Peyer's patch (tissue), 4 donors: Measurements from ENCODE around the gene NUP214. TPM values are rescaled to one million over a fixed set of nuclear protein-coding genes. Genes with fewer than 3 reads are reported as not detected.
A peak's percentile ranks its signal among the peaks of the same experiment; 100 is the strongest.

Source experiments
- DNase-seq, 3 donors: peaks; one replicate each; pipeline ENCODE4 v3.0.0-alpha.2; 2017 to 2019
- H3K27ac ChIP-seq, 4 donors: fragments of 200-600 bp; sonication (generic); one replicate each; pipeline ENCODE4 v1.5.1; 2016 to 2019
- H3K27me3 ChIP-seq, 2 donors: fragments of 200-600 bp; sonication (generic); one replicate each; pipeline ENCODE4 v1.5.1; 2019
- H3K36me3 ChIP-seq, 3 donors: fragments of 200-600 bp; sonication (generic); one replicate each; pipeline ENCODE4 v1.5.1; 2016 to 2019
- H3K4me1 ChIP-seq, 4 donors: fragments of 200-600 bp; sonication (generic); one replicate each; pipeline ENCODE4 v1.5.1; 2016 to 2019
- H3K4me3 ChIP-seq, 4 donors: fragments of 200-600 bp; sonication (generic); 1 replicate in 3 of 4; 2 replicates in 1 of 4; pipeline ENCODE4 v1.5.1; 2016 to 2019; ENCODE audit warnings: mild to moderate bottlenecking in 1 of 4
- H3K9me3 ChIP-seq, 4 donors: fragments of 200-600 bp; sonication (generic); one replicate each; pipeline ENCODE4 v1.5.1; 2016 to 2019; ENCODE audit warnings: mild to moderate bottlenecking in 1 of 4
- CTCF ChIP-seq, 6 experiments: fragments of 450-650 bp in 4 of 6; fragments of 200-600 bp in 2 of 6; sonication (generic) in 1 of 6; IDR thresholded peaks; one replicate each; pipeline ENCODE4 v1.5.1; 2017 to 2019; ENCODE audit warnings: antibody characterized with exemption in 6 of 6, mild to moderate bottlenecking in 3 of 6, moderate library complexity in 1 of 6
- POLR2A ChIP-seq, 2 donors: fragments of 450-650 bp; IDR thresholded peaks; one replicate each; pipeline ENCODE4 v1.5.1; 2017; ENCODE audit warnings: antibody characterized with exemption in 2 of 2, mild to moderate bottlenecking in 2 of 2, moderate library complexity in 2 of 2
- total RNA-seq, 4 donors: library from RNA; depleted of rRNA; stranded (reverse); fragments of >200 nt; gene quantifications; one replicate each; pipeline ENCODE4 v1.1.0, GENCODE V29; 2016

Gene NUP214
- total RNA-seq, 4 donors from 2014 or later = 48.2 to 159 (median 88.2) TPM

GRCh38 chr9:131095666-131096268, 29.6 kb upstream of the NUP214 start:
- Histone ChIP-seq H3K4me1 (peaks cover 0 to 13% (median 5%) of the 10 kb centered on the region in 4 donors), H3K36me3 (no peaks in the 10 kb centered on the region), H3K4me3 (peak overlapping the region in 3 of 4 donors; percentile 20 to 62 (median 52)), H3K27me3 (peaks cover 0 to 21% of the 10 kb centered on the region in 2 donors), H3K9me3 (no peaks in the 10 kb centered on the region), H3K27ac (no peak overlapping the region)
- TF ChIP-seq POLR2A (IDR thresholded peaks at IDR 0.05) (no peak), CTCF (IDR thresholded peaks at IDR 0.05) (no peak)
- no peak for DNase-seq

- Histone ChIP-seq H3K4me1 (peaks cover 0 to 13% (median 5%) of the 10 kb centered on the region in 4 donors), H3K9me3 (no peaks in the 10 kb centered on the region), H3K4me3 (peak within 1 kb of the TSS; percentile 20 to 62 (median 44)), H3K36me3 (no peaks in the 10 kb centered on the region), H3K27ac (no peak within 1 kb of the TSS), H3K27me3 (peaks cover 0 to 21% of the 10 kb centered on the region in 2 donors)
- DNase-seq = no peak
- TF ChIP-seq POLR2A (IDR thresholded peaks at IDR 0.05) = no peak
- TF ChIP-seq CTCF (IDR thresholded peaks at IDR 0.05) = no peak
Measured at GRCh38 chr9:131096269-131097125, 28.9 kb upstream of the NUP214 start, which contains the start of gene AIF1L. Gene AIF1L, plus strand, starts transcription at chr9:131096531. Its CDS starts 99 bp downstream, at chr9:131096630.

- H3K27ac ChIP-seq = no peak overlapping the region
- peaks cover 0 to 13% (median 5%) of the 10 kb centered on the region in 4 donors for H3K4me1 ChIP-seq
- peaks cover 0 to 21% of the 10 kb centered on the region in 2 donors for H3K27me3 ChIP-seq
- no peak for DNase-seq
- no peaks in the 10 kb centered on the region for H3K36me3 ChIP-seq
- TF ChIP-seq CTCF (IDR thresholded peaks at IDR 0.05) (no peak), POLR2A (IDR thresholded peaks at IDR 0.05) (no peak)
- H3K9me3 ChIP-seq = no peaks in the 10 kb centered on the region
- H3K4me3 ChIP-seq = peak overlapping the region in 2 of 4 donors; percentile 52 to 62
Measured at GRCh38 chr9:131097126-131097947, 28.0 kb upstream of the NUP214 start.

- no peak for DNase-seq
- Histone ChIP-seq H3K4me1 (peaks cover 0 to 13% (median 5%) of the 10 kb centered on the region in 4 donors), H3K4me3 (no peak overlapping the region), H3K27me3 (peaks cover 0 to 21% of the 10 kb centered on the region in 2 donors), H3K36me3 (no peaks in the 10 kb centered on the region), H3K9me3 (no peaks in the 10 kb centered on the region), H3K27ac (no peak overlapping the region)
- TF ChIP-seq CTCF (IDR thresholded peaks at IDR 0.05) (no peak), POLR2A (IDR thresholded peaks at IDR 0.05) (no peak)
Measured at GRCh38 chr9:131097948-131098278, 27.5 kb upstream of the NUP214 start.

GRCh38 chr9:131098391-131099101, 26.8 kb upstream of the NUP214 start:
- Histone ChIP-seq H3K36me3 (no peaks in the 10 kb centered on the region), H3K9me3 (no peaks in the 10 kb centered on the region), H3K4me3 (no peak overlapping the region), H3K27me3 (peaks cover 0 to 21% of the 10 kb centered on the region in 2 donors), H3K4me1 (peaks cover 0 to 13% (median 5%) of the 10 kb centered on the region in 4 donors), H3K27ac (no peak overlapping the region)
- DNase-seq = no peak
- no peak for TF ChIP-seq POLR2A (IDR thresholded peaks at IDR 0.05)
- TF ChIP-seq CTCF (IDR thresholded peaks at IDR 0.05) = no peak
